Caco-2 (cell line): ENCODE results near the gene DENND1A. TPM values are rescaled to one million over a fixed set of nuclear protein-coding genes. Genes with fewer than 3 reads are reported as not detected.

Experiments
- BruUV-seq: library from RNA; stranded (reverse); fragments of 400-500 nt; replicated peaks from 2 replicates; lab custom pipeline; 2021; lab: Mats Ljungman, UMichigan
- CTCF ChIA-PET: fragments of 300-600 bp; sonication (Branson Sonifier 250); formaldehyde crosslinking; loops from one replicate; lab custom pipeline; 2022; ENCODE audit warnings: antibody characterized with exemption; lab: Charles Lee
- POLR2A ChIA-PET: fragments of 300-600 bp; sonication (Branson Sonifier 250); formaldehyde crosslinking; loops from one replicate; lab custom pipeline; 2022; ENCODE audit warnings: antibody characterized with exemption; lab: Charles Lee
- DNase-seq, 2 experiments: peaks; one replicate each; pipeline versions ENCODE4 v3.0.0 to v3.0.0-alpha.2; 2020 to 2022
- H3K27me3 ChIP-seq: replicated peaks from 2 replicates; pipeline ENCODE4 v1.6.0; 2011; ENCODE audit warnings: low read length; ENCODE audit not compliant: control insufficient read depth, insufficient read depth
- H3K36me3 ChIP-seq: 2 replicates; pipeline ENCODE4 v1.5.1; 2011; ENCODE audit warnings: low read length; ENCODE audit not compliant: control insufficient read depth, insufficient read depth
- H3K4me1 ChIP-seq: fragments of 250-450 bp; sonication (Bioruptor Pico); 2 replicates; pipeline ENCODE4 v1.5.1; 2020; ENCODE audit warnings: mild to moderate bottlenecking
- H3K4me3 ChIP-seq: 2 replicates; pipeline ENCODE4 v1.5.1; 2011; ENCODE audit warnings: low read depth, mild to moderate bottlenecking, control low read depth, low read length
- H3K9me3 ChIP-seq: fragments of 250-450 bp; sonication (Bioruptor Pico); 2 replicates; pipeline ENCODE4 v1.5.1; 2020; ENCODE audit warnings: mild to moderate bottlenecking, moderate library complexity
- H3K27ac Mint-ChIP-seq: one replicate; pipeline ENCODE4 v1.8.0; 2022; ENCODE audit warnings: mixed read lengths; ENCODE audit not compliant: unreplicated experiment
- H3K27me3 Mint-ChIP-seq: one replicate; pipeline ENCODE4 v1.8.0; 2022; ENCODE audit warnings: mixed read lengths; ENCODE audit not compliant: insufficient read depth, unreplicated experiment
- H3K36me3 Mint-ChIP-seq: one replicate; pipeline ENCODE4 v1.8.0; 2022; ENCODE audit warnings: mild to moderate bottlenecking, mixed read lengths; ENCODE audit not compliant: insufficient read depth, unreplicated experiment
- H3K4me1 Mint-ChIP-seq: one replicate; pipeline ENCODE4 v1.8.0; 2022; ENCODE audit warnings: low read depth, mixed read lengths; ENCODE audit not compliant: unreplicated experiment
- H3K4me3 Mint-ChIP-seq: one replicate; pipeline ENCODE4 v1.8.0; 2022; ENCODE audit warnings: mild to moderate bottlenecking, moderate library complexity, mixed read lengths; ENCODE audit not compliant: unreplicated experiment
- H3K9me3 Mint-ChIP-seq: one replicate; pipeline ENCODE4 v1.8.0; 2022; ENCODE audit warnings: mixed read lengths; ENCODE audit not compliant: unreplicated experiment
- CTCF ChIP-seq, 2 experiments: fragments of 200-600 bp in 1 of 2; IDR thresholded peaks; 1 replicate in 1 of 2; 2 replicates in 1 of 2; pipeline versions ENCODE4 v1.5.1 to v1.8.0; 2011 to 2022; ENCODE audit warnings: antibody characterized with exemption in 1 of 2, control low read depth in 1 of 2, inconsistent platforms in 1 of 2, low read depth in 1 of 2, low read length in 1 of 2, mild to moderate bottlenecking in 1 of 2, moderate library complexity in 1 of 2; ENCODE audit not compliant: insufficient read depth in 1 of 2, severe bottlenecking in 1 of 2, unreplicated experiment in 1 of 2
- intact Hi-C: fragments of 100-400 bp; cut with micrococcal nuclease; formaldehyde crosslinking; loops from one replicate; pipeline ENCODE4 v1.10.0; 2022; ENCODE audit not compliant: unreplicated experiment
- total RNA-seq: library from RNA; stranded (reverse); gene quantifications from 2 replicates; pipeline ENCODE4 v1.2.3, GENCODE V29; 2022

The DENND1A gene
- total RNA-seq, 1 experiment from 2014 or later = 41.6 TPM

GRCh38 chr9:123410281-123410910 lies 519.5 kb downstream of the DENND1A start:
- Histone ChIP-seq H3K36me3 (no peaks in the 10 kb centered on the region), H3K4me3 (no peak overlapping the region), H3K4me1 (no peaks in the 10 kb centered on the region), H3K27me3 (no peaks in the 10 kb centered on the region), H3K9me3 (no peaks in the 10 kb centered on the region)
- ChIA-PET POLR2A (no interaction called here), CTCF (no interaction called here)
- no peaks in the 10 kb centered on the region for H3K27me3 Mint-ChIP-seq
- H3K27ac Mint-ChIP-seq = no peak overlapping the region
- H3K9me3 Mint-ChIP-seq = no peaks in the 10 kb centered on the region
- no peak for DNase-seq
- no peak overlapping the region for H3K4me3 Mint-ChIP-seq
- TF ChIP-seq CTCF (IDR thresholded peaks at IDR 0.05; ENCODE audit: insufficient read depth in 1 of 2, low read depth in 1 of 2, low read length in 1 of 2, severe bottlenecking in 1 of 2, unreplicated experiment in 1 of 2) = no peak
- intact Hi-C loops = no loop called here
- no peaks in the 10 kb centered on the region for H3K4me1 Mint-ChIP-seq
- no peaks in the 10 kb centered on the region for H3K36me3 Mint-ChIP-seq
- BruUV-seq = no TSS peak

- Histone ChIP-seq H3K4me1 (no peaks in the 10 kb centered on the region), H3K36me3 (no peaks in the 10 kb centered on the region), H3K4me3 (no peak overlapping the region), H3K27me3 (no peaks in the 10 kb centered on the region), H3K9me3 (no peaks in the 10 kb centered on the region)
- intact Hi-C loops = no loop called here
- TF ChIP-seq CTCF (IDR thresholded peaks at IDR 0.05; ENCODE audit: insufficient read depth in 1 of 2, low read depth in 1 of 2, low read length in 1 of 2, severe bottlenecking in 1 of 2, unreplicated experiment in 1 of 2) = no peak
- POLR2A ChIA-PET = no interaction called here
- Mint-ChIP-seq H3K4me1 (no peaks in the 10 kb centered on the region), H3K27me3 (no peaks in the 10 kb centered on the region), H3K27ac (no peak overlapping the region), H3K9me3 (no peaks in the 10 kb centered on the region), H3K36me3 (no peaks in the 10 kb centered on the region), H3K4me3 (no peak overlapping the region)
- CTCF ChIA-PET = no interaction called here
- DNase-seq = no peak
- BruUV-seq = no TSS peak
Observed at GRCh38 chr9:123408313-123409262, 521.3 kb downstream of the DENND1A start.

GRCh38 chr9:123407217-123407851 lies 522.6 kb downstream of the DENND1A start:
- H3K27ac Mint-ChIP-seq = no peak overlapping the region
- POLR2A ChIA-PET = no interaction called here
- H3K36me3 ChIP-seq = no peaks in the 10 kb centered on the region
- H3K9me3 Mint-ChIP-seq = no peaks in the 10 kb centered on the region
- BruUV-seq = no TSS peak
- no peaks in the 10 kb centered on the region for H3K27me3 Mint-ChIP-seq
- no peaks in the 10 kb centered on the region for H3K4me1 Mint-ChIP-seq
- H3K4me3 Mint-ChIP-seq = no peak overlapping the region
- H3K27me3 ChIP-seq = no peaks in the 10 kb centered on the region
- no peak overlapping the region for H3K4me3 ChIP-seq
- no peak for DNase-seq
- CTCF ChIA-PET = no interaction called here
- no peaks in the 10 kb centered on the region for H3K4me1 ChIP-seq
- no peak for TF ChIP-seq CTCF (IDR thresholded peaks at IDR 0.05; ENCODE audit: insufficient read depth in 1 of 2, low read depth in 1 of 2, low read length in 1 of 2, severe bottlenecking in 1 of 2, unreplicated experiment in 1 of 2)
- no peaks in the 10 kb centered on the region for H3K36me3 Mint-ChIP-seq
- intact Hi-C loops = no loop called here
- H3K9me3 ChIP-seq = no peaks in the 10 kb centered on the region
